MV-4-11 (cell line): ENCODE results near the gene SPATA25.
A peak's percentile ranks its signal among the peaks of the same experiment; 100 is the strongest.
"Not testable (repeated sequence)": the region's sequence is repeated elsewhere in the genome, so short reads cannot be mapped to it uniquely, and the experiment has no call there.

Experiments used
- DNase-seq: peaks from one replicate; lab custom pipeline; 2025; lab: John Stamatoyannopoulos, UW

The SPATA25 gene, protein sequence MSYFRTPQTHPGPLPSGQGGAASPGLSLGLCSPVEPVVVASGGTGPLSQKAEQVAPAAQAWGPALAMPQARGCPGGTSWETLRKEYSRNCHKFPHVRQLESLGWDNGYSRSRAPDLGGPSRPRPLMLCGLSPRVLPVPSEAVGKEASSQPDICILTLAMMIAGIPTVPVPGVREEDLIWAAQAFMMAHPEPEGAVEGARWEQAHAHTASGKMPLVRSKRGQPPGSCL

DNA sequence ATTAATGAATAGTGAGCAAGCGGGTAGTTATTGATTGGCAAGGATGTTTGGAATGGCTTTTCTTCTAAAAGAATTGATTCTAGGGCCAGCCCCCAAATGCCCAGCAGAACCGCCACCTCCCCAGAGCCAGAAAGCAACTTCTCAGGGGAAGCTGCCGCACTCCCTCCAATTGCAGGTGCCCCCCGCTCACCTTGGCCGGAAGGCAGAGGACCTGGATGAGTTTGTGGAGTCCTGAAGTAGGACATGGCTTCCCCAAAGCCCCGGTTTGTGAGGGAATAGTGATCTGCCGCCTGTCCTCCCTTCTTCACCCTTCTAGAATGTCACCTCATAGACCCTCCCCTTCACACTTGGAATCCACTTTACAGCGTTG, at the start of gene SPATA25:
Gene SPATA25 (minus strand): TSS at position 277 of the 370 bp plus-strand sequence. CDS start 32 bp downstream, at position 245.
- no peak for DNase-seq

DNA sequence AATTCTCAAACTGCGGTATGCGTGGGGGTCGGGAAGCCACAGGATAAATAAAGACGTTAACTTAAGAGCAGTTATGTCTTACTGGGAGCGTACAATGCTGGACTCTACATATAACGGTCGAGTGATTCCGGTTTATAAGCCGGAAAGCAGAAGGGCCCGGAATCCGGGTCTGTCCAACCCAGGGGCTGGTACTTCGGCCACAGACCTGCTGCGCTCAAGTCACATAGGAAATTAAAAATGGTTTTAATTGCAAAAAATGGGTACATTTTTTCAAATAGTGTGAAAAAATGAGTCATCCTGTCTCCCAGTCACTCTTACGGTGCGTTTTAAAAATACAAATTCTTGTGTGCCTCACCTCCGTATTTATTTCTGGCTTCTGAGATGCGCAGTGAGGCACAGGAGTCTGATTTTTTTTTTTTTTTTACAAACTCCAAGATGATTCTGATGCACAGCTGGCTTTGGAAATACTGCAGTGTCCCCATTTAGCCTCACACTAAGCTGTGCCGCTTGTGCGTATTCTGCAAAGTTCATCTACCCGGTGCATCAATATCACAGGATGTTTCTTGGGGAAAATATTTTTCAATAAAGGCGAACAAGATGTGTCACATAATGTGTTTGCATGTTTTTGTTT, 48.1 kb upstream of the SPATA25 start:
- no peak for DNase-seq

DNA sequence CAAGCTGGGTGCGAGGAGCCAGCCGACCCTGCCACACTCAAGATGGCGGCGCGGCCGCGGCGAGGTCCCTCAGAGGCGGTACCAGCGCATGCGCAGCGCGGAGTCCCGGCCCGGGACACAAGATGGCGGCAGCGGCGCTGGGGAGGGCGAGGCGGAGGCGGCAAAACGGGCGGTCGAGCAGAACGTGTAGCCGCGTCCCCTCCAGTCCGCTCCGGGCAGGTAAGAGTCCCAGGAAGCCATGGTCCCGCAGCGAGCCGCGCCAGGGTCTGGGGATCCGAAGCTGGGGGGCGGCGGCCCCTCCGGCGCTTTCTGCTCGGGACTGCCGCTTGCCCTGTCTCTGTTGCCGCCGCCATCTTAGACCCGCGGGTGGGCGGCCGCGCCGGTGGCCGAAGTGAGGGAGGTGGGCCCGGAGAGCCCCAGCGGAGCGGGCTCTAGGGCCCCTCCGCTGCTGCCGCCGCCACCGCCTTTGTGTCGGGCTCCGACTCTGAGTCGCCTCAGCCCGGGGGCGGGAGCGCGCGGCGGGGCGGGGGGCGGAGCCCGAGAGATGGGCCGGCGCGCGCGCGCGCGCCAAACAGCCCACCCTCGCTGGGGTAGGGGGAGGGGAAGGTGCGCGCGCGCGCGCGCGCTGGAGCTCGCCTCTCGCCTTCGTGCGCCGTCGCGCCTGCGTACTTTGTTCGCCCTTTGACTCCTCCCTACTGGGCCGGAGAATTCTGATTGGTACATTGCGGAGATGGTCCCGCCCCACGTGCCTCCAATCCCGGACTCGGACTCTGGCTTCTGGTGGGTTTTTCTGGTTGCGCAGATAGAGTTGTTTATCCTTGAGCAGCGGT, 47.4 kb upstream of the SPATA25 start, which contains the start of gene PCIF1:
Gene PCIF1 (plus strand): TSS at position 98 of the 830 bp plus-strand sequence. CDS start 4,317 bp downstream, outside the sequence.
- DNase-seq: peak; percentile 94

DNA sequence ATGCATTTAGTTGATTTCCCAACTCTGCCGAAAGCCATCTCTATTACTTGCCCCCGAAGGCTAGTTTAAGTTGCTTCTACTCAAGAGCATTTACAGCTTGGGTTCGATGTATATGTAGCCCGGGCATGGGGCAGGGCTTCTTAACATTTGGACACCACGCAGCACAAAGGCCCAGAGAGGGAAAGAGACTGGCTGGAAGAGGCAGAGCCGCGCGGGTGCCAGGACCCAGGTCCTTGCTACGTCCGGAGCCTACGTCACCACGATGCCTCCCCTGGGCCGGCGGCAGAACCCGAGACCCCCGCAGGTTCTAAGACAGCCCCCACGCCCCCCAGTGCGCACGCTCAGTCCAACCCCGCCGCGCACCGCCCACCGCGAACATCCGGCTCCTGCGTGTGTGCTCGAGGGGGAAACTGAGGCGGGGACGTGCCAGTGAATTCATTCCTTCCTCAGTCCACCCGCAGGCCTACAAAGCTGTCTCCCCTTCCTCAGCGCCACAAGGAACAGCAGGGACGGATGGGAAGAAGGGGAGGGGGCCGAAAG, 46.7 kb upstream of the SPATA25 start:
- DNase-seq: peak; percentile 45

DNA sequence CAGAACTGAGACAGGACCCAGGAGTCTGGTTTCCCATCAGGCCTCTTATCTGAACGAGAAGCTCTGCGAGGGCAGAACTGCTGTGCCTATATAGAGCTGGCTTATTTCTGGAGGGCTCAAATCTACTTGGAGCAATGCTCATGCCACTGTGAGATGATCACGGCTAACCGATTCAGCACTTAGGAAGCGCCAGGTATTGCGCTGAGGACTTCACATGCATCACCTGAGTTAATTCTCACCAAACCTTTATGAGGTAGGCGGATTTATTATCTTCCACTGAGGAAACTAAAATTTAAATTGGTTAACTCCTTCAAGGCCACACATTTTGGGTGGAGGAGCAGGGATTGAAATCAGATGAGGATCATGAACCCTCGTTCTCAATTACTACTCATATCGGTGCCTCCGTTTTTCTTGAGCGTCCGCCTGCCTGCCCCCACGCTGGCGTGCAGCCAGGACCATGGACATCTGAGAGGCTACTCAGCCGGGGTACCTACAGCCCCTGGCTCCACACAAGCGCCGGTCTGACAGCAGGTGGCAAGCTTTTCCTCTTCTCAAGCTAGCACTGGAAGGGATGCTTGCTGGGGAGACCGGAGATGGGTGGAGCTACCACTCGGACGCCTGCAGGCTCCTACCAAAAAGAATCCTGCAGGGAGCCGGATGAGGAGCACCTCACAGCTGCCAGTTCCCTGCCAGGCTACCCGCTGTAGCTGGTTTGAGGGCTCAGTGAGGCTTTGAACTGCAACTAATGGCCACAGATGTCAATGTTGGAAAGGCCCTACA, 46.0 kb upstream of the SPATA25 start:
- DNase-seq: peak; percentile 60

DNA sequence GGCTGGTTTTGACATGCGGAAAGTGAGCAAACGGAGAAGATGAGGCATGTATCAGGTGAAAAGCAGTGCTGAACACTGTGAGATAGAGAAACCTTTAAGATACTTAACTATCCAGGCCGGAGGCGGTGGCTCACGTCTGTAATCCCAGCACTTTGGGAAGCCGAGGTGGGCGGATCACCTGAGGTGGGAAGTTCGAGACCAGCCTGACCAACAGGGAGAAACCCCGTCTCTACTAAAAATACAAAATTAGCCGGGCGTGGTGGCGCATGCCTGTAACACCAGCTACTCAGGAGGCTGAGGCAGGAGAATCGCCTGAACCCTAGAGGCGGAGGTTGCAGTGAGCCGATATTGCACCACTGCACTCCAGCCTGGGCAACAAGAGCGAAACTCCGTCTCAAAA, 44.3 kb upstream of the SPATA25 start:
- not testable (repeated sequence) for DNase-seq

DNA sequence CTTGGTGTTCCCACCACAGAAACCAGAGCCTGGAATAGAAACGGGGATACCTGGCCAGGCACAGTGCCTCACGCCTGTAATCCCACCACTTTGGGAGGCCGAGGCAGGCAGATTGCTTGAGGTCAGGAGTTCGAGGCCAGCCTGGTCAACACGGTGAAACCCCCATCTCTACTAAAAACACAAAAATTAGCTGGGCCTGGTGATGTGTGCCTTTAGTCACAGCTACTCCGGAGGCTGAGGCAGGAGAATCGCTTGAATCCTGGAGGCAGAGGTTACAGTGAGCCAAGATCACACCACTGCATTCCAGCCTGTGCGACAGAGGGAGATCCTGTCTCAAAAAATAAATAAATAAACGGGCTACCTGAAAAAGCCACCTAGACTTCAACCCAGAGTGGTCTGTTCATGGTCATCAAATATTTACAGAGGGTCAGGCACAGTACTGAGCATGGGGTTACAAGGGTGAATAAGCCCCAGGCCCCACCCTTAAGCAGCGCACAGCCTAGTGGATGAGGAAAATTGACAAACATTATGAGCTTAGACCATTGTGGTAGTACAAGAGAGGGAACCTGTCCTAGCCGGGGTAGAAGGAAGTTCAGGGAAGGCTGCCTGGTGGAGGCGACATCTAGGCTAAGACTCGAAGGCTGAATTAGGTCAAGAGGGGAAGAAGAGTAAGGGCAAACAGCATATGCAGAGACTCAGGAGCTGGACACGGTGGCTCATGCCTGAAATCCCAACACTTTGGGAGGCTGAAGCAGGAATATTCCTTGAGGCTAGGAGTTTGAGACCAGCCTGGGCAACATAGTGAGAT, 39.9 kb upstream of the SPATA25 start:
- no peak for DNase-seq

DNA sequence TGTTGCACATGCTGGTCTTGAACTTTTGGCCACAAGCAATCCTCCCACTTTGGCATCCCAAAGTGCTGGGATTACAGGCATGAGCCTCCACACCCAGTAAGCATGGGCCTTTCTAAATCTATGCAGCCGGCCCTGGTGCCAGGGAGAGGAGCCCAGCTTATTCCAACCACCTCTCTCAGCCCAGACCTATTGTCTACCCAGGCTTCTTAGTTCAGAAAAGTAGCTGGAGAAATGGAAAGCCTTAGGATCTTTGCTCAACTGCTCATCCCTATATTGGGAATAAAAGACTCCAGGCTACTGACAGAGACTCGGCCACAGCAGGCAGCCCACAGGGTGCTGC, 39.3 kb upstream of the SPATA25 start:
- no peak for DNase-seq

DNA sequence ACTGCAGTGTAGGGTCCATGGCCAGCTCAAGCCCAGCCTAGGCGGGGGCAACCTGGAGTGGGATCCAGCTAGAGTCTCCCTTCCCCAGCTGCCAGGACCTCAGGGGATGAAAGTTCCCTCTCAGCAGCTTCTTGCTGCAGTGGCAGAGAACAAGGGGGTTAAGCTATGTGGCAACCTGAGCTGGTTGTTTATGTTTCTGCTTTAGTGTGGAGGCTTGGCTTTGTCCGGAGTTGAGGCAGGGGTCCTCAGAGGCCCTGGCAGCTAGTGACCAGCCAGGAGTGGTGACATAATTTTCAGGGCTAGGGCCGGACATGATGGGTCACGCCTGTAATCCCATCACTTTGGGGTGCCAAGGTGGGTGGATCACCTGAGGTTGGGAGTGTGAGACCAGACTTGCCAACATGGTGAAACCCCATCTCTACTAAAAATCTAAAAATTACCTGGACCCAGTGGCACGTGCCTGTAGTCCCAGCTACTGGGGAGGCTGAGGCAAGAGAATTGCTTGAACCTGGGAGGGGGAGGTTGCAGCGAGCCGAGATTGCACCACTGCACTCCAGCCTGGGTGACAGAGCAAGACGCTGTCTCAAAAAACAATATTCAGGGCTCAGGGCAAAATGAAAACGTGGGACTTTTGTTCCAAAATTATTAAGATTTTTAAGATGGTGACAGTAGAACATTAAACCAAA, 38.5 kb upstream of the SPATA25 start:
- DNase-seq: no peak

DNA sequence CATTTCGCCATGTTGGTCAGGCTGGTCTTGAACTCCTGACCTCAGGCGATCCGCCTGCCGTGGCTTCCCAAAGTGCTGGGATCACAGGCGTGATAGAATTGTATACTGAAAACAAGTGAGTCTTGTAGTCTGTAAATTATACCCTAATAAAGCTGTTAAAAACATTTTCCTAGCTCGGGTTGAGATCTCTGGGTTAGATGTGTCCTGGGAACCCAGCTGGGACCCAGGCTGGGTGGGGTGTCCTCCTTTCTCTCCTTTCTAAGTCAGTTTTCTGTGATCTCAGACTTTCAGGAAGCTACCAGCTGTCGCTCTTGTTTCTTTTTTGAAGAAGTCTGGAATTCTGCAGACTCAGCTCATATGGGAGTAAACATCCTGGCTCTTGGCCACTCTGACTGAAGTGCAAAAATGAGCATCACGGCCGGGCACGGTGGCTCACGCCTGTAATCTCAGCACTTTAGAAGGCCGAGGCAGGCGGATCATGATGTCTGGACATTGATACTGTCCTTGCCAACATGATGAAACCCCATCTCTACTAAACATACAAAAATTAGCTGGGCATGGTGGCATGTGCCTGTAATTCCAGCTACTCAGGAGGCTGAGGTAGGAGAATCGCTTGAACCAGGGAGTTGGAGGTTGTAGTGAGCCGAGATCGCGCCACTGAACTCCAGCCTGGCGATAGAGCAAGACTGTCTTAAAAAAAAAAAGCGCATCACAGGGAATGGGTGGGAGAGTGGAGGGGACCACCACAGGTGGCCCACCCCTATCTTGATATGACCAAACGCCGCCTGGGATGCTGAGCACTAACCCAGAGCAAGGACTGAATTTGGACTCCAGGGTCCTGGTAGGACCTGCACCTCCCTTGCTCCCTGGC, 37.2 kb upstream of the SPATA25 start:
- no peak for DNase-seq

DNA sequence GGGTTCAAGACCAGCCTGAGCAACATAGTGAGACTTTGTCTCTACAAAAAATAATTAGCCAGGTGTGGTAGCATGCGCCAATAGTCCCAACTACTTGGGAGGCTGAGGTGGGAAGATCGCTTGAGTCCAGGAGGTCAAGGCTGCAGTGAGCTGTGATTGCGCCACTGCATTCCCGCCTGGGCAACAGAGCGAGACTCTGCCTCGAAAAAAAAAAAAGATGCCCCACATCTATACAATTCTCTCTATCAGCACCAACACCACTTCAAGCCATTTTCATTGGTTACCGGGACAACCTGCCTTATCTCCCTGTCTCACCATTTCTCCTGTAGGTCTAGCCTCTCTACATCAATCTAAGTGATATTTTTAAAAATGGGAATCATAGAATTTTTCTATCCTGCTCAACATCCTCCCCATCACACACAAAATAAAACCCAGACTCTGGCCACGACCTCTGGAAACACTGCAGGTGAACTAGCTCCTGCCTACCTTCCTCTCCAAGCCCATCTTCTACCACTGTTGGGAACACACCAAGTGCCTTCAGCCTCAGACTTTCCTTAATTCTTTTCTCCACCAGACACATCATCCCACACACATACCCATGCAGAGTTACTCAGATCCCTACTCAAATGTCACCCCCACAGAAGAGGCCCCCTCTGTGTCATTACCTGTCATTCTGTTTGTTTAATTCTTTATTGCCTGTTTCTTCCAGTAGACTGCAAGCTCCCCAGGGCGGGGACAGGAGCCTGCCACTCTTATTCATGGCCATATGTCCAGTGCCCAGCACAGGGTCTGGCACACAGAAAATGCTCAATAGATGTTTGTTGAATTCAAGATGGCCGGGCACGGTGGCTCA, 34.1 kb upstream of the SPATA25 start:
- DNase-seq: no peak

DNA sequence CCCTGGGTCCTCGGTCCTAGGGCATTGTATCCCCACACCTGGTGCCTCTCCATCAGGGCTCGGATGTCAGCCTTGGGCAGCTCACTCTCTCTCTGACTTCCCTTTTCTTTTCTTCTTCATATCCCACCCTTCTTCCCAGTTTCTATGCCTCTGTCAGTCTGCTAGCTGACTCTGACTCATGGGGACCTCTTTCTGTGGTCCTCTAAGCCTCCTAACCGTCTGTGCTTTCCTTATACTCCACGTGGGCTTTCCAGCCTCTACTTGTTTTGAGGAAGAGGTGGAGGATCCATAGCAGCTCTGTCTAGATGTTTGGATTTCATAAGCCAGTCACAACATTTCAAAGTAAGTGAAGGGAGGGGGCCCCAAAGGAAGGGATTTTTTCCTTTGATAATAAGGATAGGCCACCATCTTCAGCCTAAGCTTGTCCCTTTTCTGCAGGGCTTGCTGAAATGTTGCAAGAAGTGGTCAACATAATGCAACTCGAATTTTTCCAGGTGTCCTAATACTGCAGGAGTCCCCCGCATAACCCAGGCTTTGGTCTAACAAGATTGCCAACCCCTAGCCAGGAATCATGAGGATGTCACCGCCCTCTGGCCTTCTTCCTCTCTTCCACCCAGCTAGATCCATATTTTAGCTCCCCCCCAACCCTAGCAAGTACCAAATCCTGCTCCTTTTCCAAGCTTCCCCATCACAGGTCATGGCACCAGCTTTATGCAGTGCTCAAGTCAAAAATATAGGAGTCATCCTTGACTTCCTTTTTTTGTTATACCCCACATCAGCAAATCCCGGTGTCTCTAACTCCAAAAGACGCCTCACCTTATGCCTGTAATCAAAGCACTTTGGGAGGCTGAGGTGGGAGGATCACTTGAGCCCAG, 33.3 kb upstream of the SPATA25 start:
- peak; percentile 82 for DNase-seq

DNA sequence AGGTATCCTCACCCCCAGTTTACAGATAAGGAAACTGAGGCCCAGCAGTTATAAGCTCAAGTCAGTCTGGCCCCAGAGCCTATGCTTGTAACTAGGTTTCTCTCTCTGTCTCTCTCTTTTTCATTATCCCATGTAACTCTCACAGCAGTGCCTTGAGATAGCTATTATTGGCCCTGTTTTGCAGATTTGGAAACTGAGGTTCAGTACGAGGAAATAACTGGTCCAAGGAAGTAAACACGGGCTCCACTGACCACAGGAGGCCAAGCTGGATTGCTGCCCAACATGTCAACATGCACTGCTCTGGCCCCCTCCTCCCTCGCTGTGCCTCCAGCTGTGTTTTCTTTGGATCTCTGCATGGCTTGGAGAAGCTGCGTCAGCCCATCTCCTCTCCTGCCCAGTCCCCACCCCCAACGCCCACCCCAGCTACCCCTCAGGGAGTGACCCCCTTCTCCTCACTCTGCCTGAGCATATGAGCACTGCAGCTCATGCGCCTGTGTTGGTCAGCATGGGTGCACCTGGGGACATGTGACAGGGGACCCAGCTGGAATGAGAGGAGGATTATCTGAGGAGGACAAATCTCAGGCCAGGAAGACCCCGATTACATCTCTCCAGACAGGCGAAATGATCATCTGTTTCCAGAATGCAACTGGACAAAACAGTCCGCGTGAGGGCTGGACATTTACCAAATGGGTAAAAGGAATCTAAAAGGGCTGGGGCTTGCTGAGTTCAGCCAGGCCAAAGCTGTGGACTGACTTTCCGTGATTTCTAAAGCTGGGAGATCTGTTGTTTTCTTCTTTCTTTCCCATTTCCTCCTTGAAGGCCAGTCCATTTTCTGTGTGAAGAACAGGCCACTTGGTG, 32.3 kb upstream of the SPATA25 start:
- no peak for DNase-seq

DNA sequence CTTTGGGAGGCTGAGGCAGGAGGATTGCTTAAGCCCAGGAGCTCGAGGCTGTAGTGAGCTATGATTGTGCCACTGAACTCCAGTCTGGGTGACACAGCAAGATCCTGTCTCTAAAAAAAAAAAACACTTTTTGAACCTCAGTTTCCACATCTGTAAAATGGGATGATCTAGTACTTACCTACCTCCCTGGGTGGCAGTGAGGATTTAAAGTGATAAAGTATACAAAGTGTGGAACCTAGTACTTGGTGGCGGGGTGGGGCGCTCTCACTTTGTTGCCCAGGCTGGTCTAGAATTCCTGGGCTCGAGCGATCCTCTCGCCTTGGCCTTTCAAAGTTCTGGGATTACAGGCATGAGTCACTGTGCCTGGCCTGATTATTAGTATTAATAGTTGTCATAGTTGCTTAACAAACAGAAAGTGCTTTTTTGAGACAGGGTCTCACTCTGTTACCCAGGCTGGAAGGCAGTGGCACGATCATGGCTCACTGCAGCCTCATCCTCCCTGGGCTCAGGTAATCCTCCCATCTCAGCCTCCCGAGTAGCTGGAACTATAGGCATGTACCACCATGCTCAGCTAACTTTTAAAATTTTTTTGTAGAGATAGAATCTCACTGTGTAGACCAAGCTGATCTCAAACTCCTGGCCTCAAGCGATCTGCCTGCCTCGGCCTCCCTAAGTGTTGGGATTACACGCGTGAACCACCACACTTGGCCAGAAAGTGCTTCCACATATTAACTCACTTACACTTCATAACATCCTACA, 31.5 kb upstream of the SPATA25 start:
- no peak for DNase-seq

DNA sequence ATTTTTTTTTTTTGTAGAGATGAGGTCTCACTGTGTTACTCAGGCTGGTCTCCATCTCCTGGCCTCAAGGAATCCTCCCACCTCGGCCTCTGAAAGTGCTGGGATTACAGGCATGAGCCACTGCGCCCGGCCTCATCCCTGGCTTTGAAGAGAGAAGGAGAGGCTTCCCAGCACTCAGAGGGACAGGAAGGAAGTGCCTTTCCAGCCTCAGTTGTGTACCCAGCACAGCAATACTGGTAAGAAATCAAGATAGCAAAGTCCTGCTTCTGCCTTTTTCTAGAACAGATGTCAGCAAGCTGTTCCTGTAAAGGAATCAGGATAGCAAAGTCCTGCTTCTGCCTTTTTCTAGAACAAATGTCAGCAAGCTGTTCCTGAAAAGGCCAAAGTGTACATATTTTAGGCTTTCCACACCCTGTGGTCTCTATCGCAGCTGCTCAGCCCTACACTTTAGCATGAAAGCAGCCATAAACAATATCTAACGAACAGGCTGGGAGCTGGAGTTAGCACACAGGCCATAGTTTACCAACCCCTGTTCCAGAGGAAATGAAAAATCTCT, 30.8 kb upstream of the SPATA25 start:
- peak; percentile 81 for DNase-seq

DNA sequence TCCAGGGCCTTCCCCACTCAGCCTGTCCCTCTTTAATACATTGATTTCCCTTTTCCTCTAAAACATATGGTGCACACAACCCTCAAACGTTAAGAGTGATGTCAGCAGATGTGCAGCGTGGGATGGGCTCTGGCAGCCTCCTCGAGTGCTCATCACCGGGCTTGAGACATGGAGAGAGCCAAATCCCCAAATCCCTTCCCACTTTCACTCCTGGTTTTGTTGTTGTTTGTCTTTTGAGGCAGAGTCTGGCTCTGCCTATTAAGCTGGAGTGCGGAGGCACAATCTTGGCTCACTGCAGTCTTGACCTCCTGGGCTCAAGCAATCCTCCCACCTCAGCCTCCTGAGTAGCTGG, 30.3 kb upstream of the SPATA25 start:
- DNase-seq: no peak
